Calu3 (cell line): Measurements from ENCODE around the gene SLC35E1. TPM values are rescaled to one million over a fixed set of nuclear protein-coding genes. Genes with fewer than 3 reads are reported as not detected.

Source experiments
- BruUV-seq: library from RNA; stranded (reverse); fragments of 400-500 nt; replicated peaks from 2 replicates; lab custom pipeline; 2021; lab: Mats Ljungman, UMichigan
- CTCF ChIA-PET: fragments of 300-600 bp; sonication (Branson Sonifier 250); formaldehyde crosslinking; loops from one replicate; lab custom pipeline; 2022; ENCODE audit warnings: antibody characterized with exemption; lab: Charles Lee
- DNase-seq: peaks from one replicate; pipeline ENCODE4 v3.0.0; 2022
- H3K27ac Mint-ChIP-seq: one replicate; pipeline ENCODE4 v1.8.0; 2022; ENCODE audit warnings: mixed read lengths; ENCODE audit not compliant: unreplicated experiment
- H3K27me3 Mint-ChIP-seq: one replicate; pipeline ENCODE4 v1.8.0; 2022; ENCODE audit warnings: mixed read lengths; ENCODE audit not compliant: unreplicated experiment
- H3K36me3 Mint-ChIP-seq: one replicate; pipeline ENCODE4 v1.8.0; 2022; ENCODE audit warnings: mild to moderate bottlenecking, moderate library complexity, mixed read lengths; ENCODE audit not compliant: insufficient read depth, unreplicated experiment
- H3K4me1 Mint-ChIP-seq: one replicate; pipeline ENCODE4 v1.8.0; 2022; ENCODE audit warnings: mild to moderate bottlenecking, low read depth, mixed read lengths; ENCODE audit not compliant: unreplicated experiment
- H3K4me3 Mint-ChIP-seq: one replicate; pipeline ENCODE4 v1.8.0; 2022; ENCODE audit warnings: mild to moderate bottlenecking, low read depth, moderate library complexity, mixed read lengths; ENCODE audit not compliant: unreplicated experiment
- H3K9me3 Mint-ChIP-seq: one replicate; pipeline ENCODE4 v1.8.0; 2022; ENCODE audit warnings: low read depth, mixed read lengths; ENCODE audit not compliant: unreplicated experiment
- intact Hi-C: fragments of 100-400 bp; cut with micrococcal nuclease; formaldehyde crosslinking; loops from one replicate; pipeline ENCODE4 v1.10.0; 2022; ENCODE audit not compliant: unreplicated experiment
- total RNA-seq: library from RNA; stranded (reverse); gene quantifications from 2 replicates; pipeline ENCODE4 v1.2.3, GENCODE V29; 2022
- TF ChIP-seq, protein P1 (sequence below): fragments of 200-600 bp; IDR thresholded peaks from one replicate; pipeline ENCODE4 v1.8.0; 2022; ENCODE audit warnings: antibody characterized with exemption; ENCODE audit not compliant: unreplicated experiment

SLC35E1 gene
- total RNA-seq, 1 experiment from 2014 or later: 46.4 TPM

DNA sequence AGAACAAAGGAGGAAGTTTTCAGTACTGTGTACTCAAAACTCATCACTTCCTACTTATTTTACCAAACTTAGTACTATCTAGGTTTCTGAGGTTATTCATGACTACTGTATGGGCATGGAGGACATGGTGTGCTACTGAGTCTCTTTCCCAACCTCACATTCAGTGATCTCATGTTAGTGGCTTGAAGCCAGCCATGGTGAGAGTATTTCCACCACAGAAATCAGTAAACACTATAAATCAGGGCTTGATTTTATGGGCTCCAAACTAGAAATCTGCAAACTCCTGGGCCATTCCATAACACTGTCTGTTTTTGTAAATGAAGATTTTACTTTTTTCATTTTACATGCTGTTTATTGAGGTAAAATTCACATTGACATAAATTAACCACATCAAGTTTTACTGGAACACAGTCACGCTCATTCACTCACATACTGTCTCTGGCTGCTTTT, 36.1 kb upstream of the SLC35E1 start:
- no TSS peak for BruUV-seq

DNA sequence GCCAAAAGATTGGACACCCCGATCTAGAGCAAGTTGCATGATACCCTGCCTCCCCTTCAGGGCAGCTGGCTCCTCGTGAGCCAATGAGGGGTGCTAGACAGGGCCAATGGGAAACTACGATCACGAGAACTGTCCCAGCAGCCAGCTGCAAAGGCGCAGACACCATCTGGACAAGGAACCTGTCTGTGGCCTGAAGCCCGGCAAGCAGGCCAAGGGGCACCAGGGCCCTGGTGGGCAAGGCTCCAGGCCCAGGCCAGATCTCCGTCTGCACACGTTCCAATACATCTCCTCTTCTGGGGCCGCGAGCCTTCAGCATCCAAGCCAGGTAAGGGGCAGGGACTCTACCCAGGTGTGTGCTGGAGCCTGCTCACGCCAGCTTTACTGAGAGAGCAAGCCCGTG, 35.6 kb upstream of the SLC35E1 start:
- intact Hi-C loops: no loop called here
- DNase-seq: no peak
- no peaks in the 10 kb centered on the region for H3K36me3 Mint-ChIP-seq
- CTCF ChIA-PET: no interaction called here
- H3K27me3 Mint-ChIP-seq: no peaks in the 10 kb centered on the region
- H3K9me3 Mint-ChIP-seq: no peaks in the 10 kb centered on the region
- peaks cover 8% of the 10 kb centered on the region for H3K4me1 Mint-ChIP-seq
- BruUV-seq: no TSS peak
- H3K4me3 Mint-ChIP-seq: no peak overlapping the region
- TF ChIP-seq, protein P1, sequence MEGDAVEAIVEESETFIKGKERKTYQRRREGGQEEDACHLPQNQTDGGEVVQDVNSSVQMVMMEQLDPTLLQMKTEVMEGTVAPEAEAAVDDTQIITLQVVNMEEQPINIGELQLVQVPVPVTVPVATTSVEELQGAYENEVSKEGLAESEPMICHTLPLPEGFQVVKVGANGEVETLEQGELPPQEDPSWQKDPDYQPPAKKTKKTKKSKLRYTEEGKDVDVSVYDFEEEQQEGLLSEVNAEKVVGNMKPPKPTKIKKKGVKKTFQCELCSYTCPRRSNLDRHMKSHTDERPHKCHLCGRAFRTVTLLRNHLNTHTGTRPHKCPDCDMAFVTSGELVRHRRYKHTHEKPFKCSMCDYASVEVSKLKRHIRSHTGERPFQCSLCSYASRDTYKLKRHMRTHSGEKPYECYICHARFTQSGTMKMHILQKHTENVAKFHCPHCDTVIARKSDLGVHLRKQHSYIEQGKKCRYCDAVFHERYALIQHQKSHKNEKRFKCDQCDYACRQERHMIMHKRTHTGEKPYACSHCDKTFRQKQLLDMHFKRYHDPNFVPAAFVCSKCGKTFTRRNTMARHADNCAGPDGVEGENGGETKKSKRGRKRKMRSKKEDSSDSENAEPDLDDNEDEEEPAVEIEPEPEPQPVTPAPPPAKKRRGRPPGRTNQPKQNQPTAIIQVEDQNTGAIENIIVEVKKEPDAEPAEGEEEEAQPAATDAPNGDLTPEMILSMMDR: no peak
- no peak overlapping the region for H3K27ac Mint-ChIP-seq

More for the DNA sequence above, 36.1 kb upstream of the SLC35E1 start:
- intact Hi-C loops: no loop called here
- TF ChIP-seq, protein P1: no peak
- CTCF ChIA-PET: no interaction called here
- H3K4me1 Mint-ChIP-seq: peaks cover 8% of the 10 kb centered on the region
- H3K9me3 Mint-ChIP-seq: no peaks in the 10 kb centered on the region
- no peaks in the 10 kb centered on the region for H3K36me3 Mint-ChIP-seq
- H3K4me3 Mint-ChIP-seq: no peak overlapping the region
- DNase-seq: no peak
- H3K27ac Mint-ChIP-seq: no peak overlapping the region
- H3K27me3 Mint-ChIP-seq: no peaks in the 10 kb centered on the region

DNA sequence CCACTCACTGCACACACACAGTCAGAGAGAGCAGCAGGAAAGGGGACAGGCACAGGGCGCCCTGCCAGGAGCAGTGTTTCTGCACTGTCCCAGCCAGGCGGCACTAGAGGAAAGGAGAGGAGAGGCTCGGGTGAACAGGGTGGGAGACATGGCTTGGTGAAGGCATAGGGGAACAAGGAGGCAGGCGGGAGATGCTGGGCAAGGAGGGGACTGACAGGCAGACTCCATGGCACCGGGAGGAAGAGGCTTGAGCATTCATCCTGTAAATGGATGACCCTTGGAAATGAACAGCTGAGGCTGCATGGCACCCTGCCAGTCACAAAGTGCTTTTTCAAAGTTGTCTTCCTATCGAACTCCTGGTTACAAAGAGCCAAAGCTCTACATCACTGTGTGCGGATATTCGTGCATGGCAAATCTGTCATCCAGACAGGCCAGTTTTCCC, 33.4 kb upstream of the SLC35E1 start:
- BruUV-seq: no TSS peak
- DNase-seq: no peak
- peaks cover 4% of the 10 kb centered on the region for H3K36me3 Mint-ChIP-seq
- no peaks in the 10 kb centered on the region for H3K9me3 Mint-ChIP-seq
- peaks cover 8% of the 10 kb centered on the region for H3K4me1 Mint-ChIP-seq
- H3K27me3 Mint-ChIP-seq: no peaks in the 10 kb centered on the region
- CTCF ChIA-PET: interaction anchor here (0.6 kb wide), 1 partner anchor 903 kb away, joined by 5 read pairs; no protein-coding TSS in a partner anchor
- no peak overlapping the region for H3K4me3 Mint-ChIP-seq
- TF ChIP-seq, protein P1: no peak
- intact Hi-C loops: no loop called here
- no peak overlapping the region for H3K27ac Mint-ChIP-seq

DNA sequence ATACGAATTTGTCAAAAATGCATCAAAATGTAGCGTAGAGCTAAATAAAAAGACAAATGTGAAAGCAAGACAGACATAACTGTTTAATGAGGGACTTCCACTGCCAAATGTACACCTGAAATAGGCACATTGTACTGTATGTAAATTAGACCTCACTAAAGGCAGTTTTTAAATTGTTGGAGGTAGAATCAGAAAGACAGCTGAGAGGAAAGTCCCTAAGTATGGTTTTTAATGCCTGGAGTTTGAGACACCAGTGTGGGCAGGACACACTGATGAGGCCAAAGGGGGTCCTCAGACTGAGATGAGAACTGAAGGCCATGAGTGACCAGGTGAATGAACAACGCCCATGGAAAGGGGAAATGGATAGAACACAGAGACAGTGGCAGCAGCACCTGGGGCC, 32.9 kb upstream of the SLC35E1 start:
- DNase-seq: no peak
- Mint-ChIP-seq H3K27ac (no peak overlapping the region), H3K9me3 (no peaks in the 10 kb centered on the region), H3K4me3 (no peak overlapping the region), H3K27me3 (no peaks in the 10 kb centered on the region), H3K4me1 (peaks cover 8% of the 10 kb centered on the region), H3K36me3 (peaks cover 4% of the 10 kb centered on the region)
- CTCF ChIA-PET: no interaction called here
- no TSS peak for BruUV-seq
- TF ChIP-seq, protein P1: no peak
- intact Hi-C loops: no loop called here
